HG03571 (cell line): Measurements from ENCODE around the gene KISS1R.

Source experiments
- ATAC-seq: cut with Tn5 transposase; IDR thresholded peaks from one replicate; pipeline ENCODE4 v1.9.1; 2021; ENCODE audit not compliant: unreplicated experiment

The KISS1R gene

DNA sequence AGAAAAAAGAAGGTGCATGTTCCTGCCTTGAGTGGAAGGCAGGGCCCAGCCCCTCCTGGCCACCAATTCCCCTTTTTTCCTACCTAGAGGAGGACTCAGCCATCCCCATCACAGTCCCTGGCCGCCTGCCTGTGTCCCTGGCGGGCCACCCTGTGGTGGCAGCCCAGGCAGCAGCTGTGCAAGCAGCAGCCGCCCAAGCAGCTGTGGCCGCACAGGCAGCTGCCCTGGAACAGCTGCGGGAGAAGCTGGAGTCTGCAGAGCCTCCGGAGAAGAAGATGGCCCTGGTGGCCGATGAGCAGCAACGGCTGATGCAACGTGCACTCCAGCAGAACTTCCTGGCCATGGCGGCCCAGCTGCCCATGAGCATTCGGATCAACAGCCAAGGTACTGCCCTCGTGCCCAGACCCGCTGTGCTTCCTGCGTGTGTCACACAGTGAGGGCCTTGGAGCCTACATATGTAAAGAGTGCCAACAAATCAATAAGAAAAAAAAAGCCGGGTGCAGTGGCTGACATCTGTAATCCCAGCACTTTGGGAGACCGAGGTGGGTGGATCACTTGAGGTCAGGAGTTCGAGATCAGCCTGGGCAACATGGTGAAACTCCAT lies 49.5 kb downstream of the KISS1R start:
- no peak for ATAC-seq
